SU-DHL-6 (cell line): ENCODE measurements around the gene NOTUM.

Source experiments
- EZH2phosphoT487 ChIP-seq: fragments of 200-600 bp; sonication (generic), shearing (Covaris generic); conservative IDR thresholded peaks from 2 replicates; pipeline ENCODE4 v1.6.1; 2018; ENCODE audit warnings: mild to moderate bottlenecking, antibody characterized with exemption, low read length, moderate library complexity, mixed read lengths
- TF ChIP-seq, protein P1 (sequence below): fragments of 200-600 bp; sonication (generic); IDR thresholded peaks from one replicate; pipeline ENCODE4 v1.5.1; 2017; ENCODE audit warnings: antibody characterized with exemption, mild to moderate bottlenecking, low read length, moderate library complexity; ENCODE audit not compliant: insufficient read depth, poor library complexity, severe bottlenecking

DNA sequence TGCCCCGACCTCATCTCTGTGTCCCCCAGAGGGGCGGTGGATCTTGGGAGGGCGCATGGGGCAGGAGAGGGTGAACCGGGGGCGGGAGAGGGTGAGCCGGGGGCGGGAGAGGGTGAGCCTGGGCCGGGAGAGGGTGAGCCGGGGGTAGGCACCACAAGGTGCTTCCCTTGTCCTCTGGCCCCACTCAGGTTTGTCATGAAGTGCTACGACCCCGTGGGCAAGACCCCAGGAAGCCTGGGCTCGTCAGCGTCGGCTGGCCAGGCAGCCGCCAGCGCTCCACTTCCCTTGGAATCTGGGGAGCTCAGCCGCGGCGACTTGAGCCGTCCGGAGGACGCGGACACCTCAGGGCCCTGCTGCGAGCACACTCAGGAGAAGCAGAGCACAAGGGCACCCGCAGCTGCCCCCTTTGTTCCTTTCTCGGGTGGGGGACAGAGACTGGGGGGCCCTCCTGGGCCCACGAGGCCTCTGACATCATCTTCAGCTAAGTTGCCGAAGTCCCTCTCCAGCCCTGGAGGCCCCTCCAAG is 35.3 kb upstream of the NOTUM start:
- TF ChIP-seq, protein P1, sequence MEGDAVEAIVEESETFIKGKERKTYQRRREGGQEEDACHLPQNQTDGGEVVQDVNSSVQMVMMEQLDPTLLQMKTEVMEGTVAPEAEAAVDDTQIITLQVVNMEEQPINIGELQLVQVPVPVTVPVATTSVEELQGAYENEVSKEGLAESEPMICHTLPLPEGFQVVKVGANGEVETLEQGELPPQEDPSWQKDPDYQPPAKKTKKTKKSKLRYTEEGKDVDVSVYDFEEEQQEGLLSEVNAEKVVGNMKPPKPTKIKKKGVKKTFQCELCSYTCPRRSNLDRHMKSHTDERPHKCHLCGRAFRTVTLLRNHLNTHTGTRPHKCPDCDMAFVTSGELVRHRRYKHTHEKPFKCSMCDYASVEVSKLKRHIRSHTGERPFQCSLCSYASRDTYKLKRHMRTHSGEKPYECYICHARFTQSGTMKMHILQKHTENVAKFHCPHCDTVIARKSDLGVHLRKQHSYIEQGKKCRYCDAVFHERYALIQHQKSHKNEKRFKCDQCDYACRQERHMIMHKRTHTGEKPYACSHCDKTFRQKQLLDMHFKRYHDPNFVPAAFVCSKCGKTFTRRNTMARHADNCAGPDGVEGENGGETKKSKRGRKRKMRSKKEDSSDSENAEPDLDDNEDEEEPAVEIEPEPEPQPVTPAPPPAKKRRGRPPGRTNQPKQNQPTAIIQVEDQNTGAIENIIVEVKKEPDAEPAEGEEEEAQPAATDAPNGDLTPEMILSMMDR, result no peak
- no peak for TF ChIP-seq EZH2phosphoT487
